ENCODE results near the gene KRTAP4-12. TPM values are rescaled to one million over a fixed set of nuclear protein-coding genes. Genes with fewer than 3 reads are reported as not detected.

Gene KRTAP4-12
- total RNA-seq, 1 experiment from 2014 or later: not detected

GRCh38 chr17:41147531-41148204, 23.7 kb upstream of the KRTAP4-12 start:
- no peak overlapping the region for H3K9ac ChIP-seq (ENCODE audit: low read length)
- no peak overlapping the region for H3K27ac ChIP-seq (ENCODE audit: low read depth, low read length)
- TF ChIP-seq CEBPB (IDR thresholded peaks at IDR 0.05; ENCODE audit: low read depth): no peak
- TF ChIP-seq ATF3 (IDR thresholded peaks at IDR 0.05): no peak
- no peak for TF ChIP-seq ZBTB33 (IDR thresholded peaks at IDR 0.05; ENCODE audit: extremely low read depth, insufficient replicate concordance, low read length)
- no peak for TF ChIP-seq MAX (IDR thresholded peaks at IDR 0.05)
- no peak for TF ChIP-seq ELF1 (IDR thresholded peaks at IDR 0.05; ENCODE audit: borderline replicate concordance, low read depth)
- TF ChIP-seq CTCF (IDR thresholded peaks at IDR 0.05 in 2 of 3, conservative IDR thresholded peaks at IDR 0.05 in 1 of 3; ENCODE audit: borderline replicate concordance in 1 of 3, insufficient read depth in 1 of 3, low read depth in 2 of 3, low read length in 2 of 3): no peak
- TF ChIP-seq SP1 (IDR thresholded peaks at IDR 0.05; ENCODE audit: low read depth): no peak
- no peaks in the 10 kb centered on the region for H3K9me2 ChIP-seq (ENCODE audit: insufficient read depth)
- 0 out of 4 replicates have a peak, but pooled peaks cover 0 to 5% of the 10 kb centered on the region in 2 experiments for H3K36me3 ChIP-seq (ENCODE audit: control insufficient read depth in 1 of 2, insufficient read depth in 2 of 2, low read length in 2 of 2)
- H3K9me3 ChIP-seq (ENCODE audit: control insufficient read depth in 1 of 2, insufficient read depth in 1 of 2, low read depth in 1 of 2, low read length in 2 of 2): peaks cover 0 to 19% of the 10 kb centered on the region in 2 experiments; a peak in 2 of 4 replicates
- no peak for DNase-seq (ENCODE audit: low read depth, low spot score)
- ChIA-PET RAD21 (ENCODE audit: low non-redundant PET in 1 of 2, low total read pairs in 2 of 2, uncharacterized antibody in 2 of 2, unreplicated experiment in 2 of 2) (no interaction called here), CTCF (no interaction called here), POLR2A (no interaction called here)
- no peaks in the 10 kb centered on the region for H4K20me1 ChIP-seq (ENCODE audit: insufficient read depth)
- H3K4me1 ChIP-seq (ENCODE audit: control insufficient read depth in 1 of 2, insufficient read depth in 2 of 2, low read length in 2 of 2): no peaks in the 10 kb centered on the region
- ATAC-seq: no peak
- peak overlapping the region; percentile 1 for H2AFZ ChIP-seq (ENCODE audit: low read depth, low read length, poor library complexity, severe bottlenecking)
- BruUV-seq (replicated peaks): no TSS peak
- intact Hi-C loops (cut with micrococcal nuclease): no loop called here
- H3K4me2 ChIP-seq (ENCODE audit: low read length): no peak overlapping the region
- H3K4me3 ChIP-seq (replicated peaks in 1 of 2; ENCODE audit: low read depth in 1 of 2, low read length in 2 of 2): no peak overlapping the region
- H3K79me2 ChIP-seq (ENCODE audit: insufficient read depth, low read length): no peaks in the 10 kb centered on the region
- H3K27me3 ChIP-seq (ENCODE audit: insufficient read depth, low read length): no peaks in the 10 kb centered on the region
